Smooth muscle cell of the brain vasculature (primary cell): ENCODE data around the gene SIAH2.

Experiments used
- DNase-seq: peaks from one replicate; pipeline ENCODE4 v3.0.0-alpha.2; 2012; ENCODE audit warnings: low read depth, low spot score

Gene SIAH2

GRCh38 chr3:150775001-150775599 is 12.1 kb upstream of the SIAH2 start:
- DNase-seq: no peak

DNA sequence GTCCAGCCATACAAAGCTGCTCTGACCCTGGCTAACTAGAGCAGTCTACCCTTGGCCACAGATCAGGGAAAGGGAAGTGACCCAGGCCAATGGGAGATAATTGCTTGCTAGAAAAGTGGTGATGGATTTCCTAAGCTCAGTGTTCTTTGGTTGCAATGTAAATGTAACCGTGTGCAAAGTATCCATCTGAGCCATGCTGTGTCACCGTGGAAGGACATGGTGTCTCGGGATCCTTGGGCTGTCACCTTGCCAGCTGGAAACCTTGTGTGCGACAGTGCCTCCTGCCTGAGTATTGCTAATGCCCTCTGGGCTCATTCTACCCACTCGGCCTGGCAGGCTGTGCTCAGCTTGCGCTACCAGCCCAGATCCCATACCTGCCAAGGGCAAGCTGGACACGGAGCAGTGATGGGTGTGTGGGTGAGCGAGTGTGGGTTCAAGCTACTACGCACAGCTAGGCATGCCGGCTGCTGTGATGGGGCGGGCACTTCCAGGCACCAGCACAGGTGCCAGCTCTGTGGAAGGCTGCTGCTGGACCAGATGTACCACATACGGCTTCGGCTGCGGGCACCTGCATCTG is 10.7 kb upstream of the SIAH2 start:
- no peak for DNase-seq

GRCh38 chr3:150771600-150771999 is 8.6 kb upstream of the SIAH2 start:
- no peak for DNase-seq

- no peak for DNase-seq
These were observed 7.7 kb upstream of the SIAH2 start for GRCh38 chr3:150770681-150771080.

GRCh38 chr3:150766742-150767141 is 3.8 kb upstream of the SIAH2 start:
- no peak for DNase-seq

GRCh38 chr3:150765949-150766720 is 3.2 kb upstream of the SIAH2 start:
- no peak for DNase-seq

GRCh38 chr3:150764967-150765366 is 2.0 kb upstream of the SIAH2 start:
- no peak for DNase-seq

DNA sequence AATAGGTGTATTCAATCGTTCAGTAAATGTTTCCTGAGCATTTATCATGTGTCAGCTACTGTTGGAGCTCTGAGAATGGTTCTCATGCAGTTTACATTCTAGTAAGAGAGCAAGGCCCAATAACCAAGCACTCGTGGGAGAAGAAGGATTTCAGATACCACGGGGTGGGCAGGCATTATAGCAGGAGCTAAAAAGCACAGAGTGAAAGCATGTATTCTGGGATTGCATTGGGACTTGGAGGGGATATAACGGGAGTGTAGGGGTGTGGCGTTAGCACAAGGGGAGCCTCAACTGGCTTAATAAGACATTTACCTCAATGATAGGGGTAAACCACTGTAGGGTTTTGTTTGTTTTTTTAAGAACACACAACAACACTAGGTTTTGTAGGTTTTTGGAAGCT is 1.6 kb upstream of the SIAH2 start:
- no peak for DNase-seq

GRCh38 chr3:150763841-150764483 is 993 bp upstream of the SIAH2 start:
- peak; percentile 18 for DNase-seq

GRCh38 chr3:150762662-150763121 is 277 bp downstream of the SIAH2 start:
- DNase-seq: no peak

DNA sequence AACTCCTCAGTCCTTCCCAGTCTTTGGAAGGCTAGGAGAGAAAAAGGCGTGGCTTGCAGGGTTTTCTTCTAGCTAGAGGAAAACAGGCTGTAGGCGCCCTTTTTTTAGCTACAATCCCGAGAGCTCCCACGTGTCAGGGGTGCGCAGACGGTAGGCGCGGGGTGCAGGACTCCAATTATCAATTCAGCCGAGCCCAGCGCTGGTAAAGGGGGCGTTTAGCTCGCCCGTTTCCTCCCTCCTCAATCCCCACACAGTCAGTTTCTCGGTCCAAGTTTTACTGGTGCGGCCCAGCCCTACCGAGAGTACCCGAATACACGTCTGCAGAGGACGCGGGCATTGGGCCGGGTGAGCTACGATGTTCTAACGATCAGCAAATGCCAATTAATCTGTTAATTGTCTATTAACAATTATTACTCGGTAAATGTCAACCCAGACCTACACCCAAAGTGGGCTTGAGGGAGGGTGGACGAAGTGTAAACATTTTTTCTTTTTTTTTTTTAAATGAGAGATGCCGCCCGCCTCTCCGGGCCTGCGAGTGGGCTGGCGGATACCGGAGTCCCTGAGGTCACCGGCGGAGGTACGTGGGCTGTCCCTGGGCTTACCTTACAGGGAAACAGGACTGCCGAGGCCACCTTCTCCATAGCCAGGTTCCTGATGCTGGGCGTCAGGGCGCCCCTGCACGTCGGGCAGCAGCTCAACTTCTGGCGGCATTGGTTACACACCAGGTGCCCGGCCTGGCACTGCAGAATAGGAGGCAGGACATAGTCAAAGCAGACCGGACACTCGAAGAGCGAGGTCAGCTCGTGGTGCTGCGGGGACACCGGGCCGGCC is 923 bp downstream of the SIAH2 start:
- DNase-seq: no peak

DNA sequence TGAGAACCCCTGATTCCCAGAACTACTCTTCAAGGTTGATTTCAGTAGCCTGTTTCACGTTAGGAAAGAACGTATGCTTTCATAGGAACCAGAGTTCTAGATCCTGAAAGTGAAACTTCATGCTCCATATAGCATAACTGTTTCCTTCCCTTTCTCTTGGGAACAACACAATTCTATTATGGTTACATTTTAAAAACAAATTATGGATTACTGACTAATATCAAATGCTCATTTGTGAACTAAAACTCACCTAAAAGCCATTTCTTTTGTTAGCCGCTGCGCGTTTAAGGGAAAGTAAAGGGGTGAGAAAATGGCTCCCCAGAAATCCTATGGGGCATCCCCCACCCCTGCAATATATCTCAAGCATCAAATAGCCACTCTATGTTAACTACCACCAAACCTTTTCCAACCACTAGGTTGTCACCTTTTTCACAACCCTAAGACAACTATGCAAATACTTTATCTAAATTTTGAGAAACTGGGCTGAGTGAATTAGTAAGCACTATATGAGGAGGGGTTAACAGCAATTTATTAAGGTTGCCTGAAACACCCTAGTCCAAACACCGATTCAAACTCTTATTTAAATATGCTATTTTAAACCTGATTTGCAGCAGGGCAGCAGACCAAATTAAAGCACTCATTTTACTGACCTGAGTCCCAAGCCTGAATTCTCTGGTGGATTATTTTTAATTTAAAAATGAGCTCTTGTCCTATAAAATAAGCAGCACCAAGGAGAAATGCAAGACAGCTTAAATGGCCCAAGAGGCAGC is 2.4 kb downstream of the SIAH2 start:
- DNase-seq: no peak

GRCh38 chr3:150759947-150760346 is 3.0 kb downstream of the SIAH2 start:
- DNase-seq: no peak

DNA sequence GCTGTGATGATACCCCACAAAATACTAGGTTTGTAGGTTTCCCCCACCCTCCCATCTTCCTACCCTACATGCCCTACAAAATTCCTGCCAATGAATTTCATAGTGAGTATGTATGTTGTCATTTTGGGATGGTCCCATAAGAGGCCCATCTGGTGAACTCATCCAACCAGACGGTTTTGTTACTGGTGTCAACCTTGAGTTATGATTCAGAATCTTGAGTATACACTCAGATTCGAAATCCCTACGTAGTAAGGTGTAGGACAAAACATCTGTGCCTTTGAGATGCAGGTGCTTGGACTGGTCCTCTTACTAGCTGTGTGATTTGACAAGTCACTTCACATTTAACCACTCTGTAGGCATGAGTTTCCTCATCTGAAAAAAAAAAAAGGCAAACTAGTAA is 3.6 kb downstream of the SIAH2 start:
- no peak for DNase-seq

DNA sequence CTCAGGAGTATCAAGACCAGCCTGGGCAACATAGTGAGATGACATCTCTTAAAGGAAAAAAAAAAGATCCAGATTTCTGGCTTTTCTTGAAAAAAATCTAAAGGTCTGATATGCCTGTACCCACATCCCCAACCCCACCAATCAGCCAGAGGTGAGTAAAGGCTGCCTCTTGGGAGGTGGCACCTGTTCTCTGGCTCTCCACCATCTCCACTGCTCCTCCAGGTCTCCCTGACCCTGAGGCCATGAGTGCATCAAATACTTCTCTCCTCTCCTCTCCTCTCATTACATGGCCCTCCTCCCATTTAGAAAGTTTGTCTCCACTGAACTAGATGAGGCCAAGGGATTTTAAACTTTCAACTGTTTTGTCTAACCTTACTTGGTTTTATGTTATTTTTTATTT is 5.2 kb downstream of the SIAH2 start:
- DNase-seq: no peak

DNA sequence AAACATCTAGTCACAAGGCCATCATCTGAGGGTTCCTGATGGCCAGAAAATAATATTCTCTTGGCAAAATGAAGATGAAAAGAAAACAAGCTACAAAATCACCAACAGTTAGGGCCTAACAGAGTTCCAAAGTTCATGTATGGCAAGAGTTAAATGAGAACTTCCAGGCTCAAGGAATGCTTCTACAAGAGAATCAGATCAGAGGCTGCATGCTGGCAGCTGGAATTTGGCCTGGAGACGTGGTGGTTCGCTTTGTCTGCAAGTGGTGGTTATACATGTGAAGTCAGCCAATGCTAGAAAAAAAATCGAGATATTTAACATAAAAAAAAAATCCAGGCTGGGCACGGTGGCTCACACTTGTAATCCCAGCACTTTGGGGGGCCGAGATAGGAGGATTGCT is 5.6 kb downstream of the SIAH2 start:
- DNase-seq: no peak

- no peak for DNase-seq
These were observed 6.4 kb downstream of the SIAH2 start for GRCh38 chr3:150756491-150757059.

DNA sequence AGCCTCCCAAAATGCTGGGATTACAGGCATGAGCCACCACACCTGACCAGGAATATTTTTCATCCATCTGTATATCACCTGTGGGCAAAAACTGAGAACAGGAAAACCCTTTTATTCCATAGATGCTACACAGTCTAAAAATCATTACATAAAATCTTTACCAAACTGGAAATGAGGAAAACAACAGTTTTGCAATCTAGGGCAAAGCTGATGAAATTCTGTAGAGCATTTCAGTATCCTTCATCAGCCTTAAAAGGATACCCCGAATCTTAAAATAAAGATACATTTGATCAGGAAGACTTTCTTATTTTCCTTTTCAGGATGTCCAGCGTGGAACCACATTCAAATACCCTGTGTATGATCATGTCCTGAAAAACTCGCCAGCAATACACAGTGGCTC is 7.1 kb downstream of the SIAH2 start:
- DNase-seq: no peak

GRCh38 chr3:150754896-150755295 is 8.1 kb downstream of the SIAH2 start:
- no peak for DNase-seq

DNA sequence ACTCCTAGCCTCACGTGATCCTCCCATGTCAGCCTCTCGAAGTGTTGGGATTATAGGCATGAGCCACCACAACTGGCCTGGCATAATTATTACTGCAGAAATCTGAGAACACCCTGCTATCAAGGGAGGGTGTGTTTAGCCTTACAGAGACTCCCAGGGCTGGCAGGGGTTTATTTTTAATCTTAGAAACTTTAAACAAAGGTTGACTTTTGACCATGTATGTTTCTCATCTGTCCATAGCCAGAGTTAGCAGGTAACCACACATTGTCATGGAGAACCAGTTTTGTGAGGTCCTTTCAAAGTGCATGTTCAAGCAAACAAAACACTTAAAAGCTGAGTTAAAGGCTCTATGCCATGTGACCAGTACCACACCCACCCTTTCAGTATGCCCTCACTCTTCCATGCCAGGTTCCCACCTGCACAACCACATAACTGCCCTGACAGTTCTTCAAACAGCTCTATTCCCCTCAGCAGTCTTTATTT is 11.1 kb downstream of the SIAH2 start:
- no peak for DNase-seq
